GM18507 (cell line): ENCODE data around the gene CASP12.

Source experiments
- DNase-seq: peaks from one replicate; pipeline ENCODE4 v3.0.0; 2011; ENCODE audit warnings: low read depth; ENCODE audit not compliant: insufficient read length; ENCODE audit errors: extremely low spot score
- FAIRE-seq: peaks from 2 replicates; lab custom pipeline; 2011; peaks lifted over from hg19 to GRCh38; lab: Jason Lieb, UNC

CASP12 gene

DNA sequence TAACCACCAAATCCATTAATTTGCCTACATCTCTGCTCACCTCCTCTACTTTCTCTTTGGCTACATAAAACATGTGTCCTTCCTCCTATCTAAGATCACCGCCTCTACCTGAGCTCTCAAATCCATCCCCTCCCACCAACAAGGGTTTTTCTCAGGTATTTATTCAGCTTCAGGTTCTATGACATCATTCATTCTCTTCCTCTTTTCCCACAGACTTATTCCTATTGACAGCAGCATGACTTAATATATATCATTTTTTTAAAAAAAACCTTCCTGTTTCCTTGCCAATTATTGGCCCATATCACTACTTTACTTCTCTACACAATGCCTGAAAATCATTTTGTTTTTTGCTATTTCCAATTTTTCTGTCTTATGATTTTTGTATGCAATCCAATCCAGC is 4.4 kb downstream of the CASP12 start:
- FAIRE-seq (no peak), DNase-seq (no peak)

DNA sequence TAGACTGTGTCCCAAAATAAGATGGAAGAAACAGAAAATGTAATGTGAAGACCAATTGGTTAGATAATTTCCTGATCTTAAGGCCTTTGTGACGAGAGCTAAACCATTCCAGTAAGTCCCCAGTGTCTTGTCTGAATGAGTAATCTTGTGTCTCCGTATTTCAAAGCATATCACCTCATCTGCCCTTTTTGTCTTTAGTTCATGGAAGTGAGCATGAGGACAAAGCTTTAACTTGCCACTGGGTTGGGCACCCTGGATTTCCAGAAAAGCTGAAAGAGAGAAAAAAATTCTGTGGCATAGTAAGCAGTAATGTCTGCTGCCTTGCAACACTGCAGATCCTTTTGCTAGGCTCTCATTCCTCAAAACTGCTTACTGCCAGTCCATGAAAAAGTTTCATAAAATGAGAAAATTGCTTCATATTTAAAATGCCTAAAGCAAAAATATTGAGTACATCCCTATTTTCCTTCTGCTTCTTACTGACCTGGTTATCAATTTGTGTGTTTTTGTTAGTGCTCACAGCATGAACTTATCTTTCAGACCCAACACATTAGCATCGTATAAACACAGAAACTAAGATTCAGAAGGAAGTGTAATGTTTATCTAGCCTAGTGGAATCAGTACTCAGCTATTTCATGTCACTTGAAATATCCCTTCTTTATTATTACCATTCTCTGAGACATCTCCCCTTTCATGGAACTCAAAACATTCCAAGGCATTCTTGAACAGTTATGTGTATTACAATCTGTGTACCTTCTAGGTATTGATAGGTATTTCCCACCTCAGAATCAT is 5.3 kb downstream of the CASP12 start:
- DNase-seq (no peak), FAIRE-seq (no peak)

DNA sequence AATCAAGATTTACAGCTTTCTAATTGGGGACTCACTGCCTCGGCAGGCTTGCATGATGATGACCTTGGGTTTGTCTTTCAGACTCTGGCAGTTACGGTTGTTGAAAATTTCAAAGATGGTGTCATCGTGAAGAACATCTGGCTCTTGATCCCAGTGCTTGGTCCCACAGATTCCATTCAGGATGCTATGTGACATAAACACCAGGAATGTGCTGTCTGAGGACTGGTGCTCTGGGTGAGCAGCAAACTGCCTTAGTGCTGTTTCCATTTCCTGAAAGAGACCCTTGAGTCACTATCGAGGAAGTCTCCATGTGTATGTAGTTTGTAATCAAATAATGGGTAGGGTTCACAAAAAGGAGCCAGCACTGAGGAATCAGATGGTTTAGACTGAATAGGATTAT is 7.1 kb downstream of the CASP12 start:
- no peak for FAIRE-seq

DNA sequence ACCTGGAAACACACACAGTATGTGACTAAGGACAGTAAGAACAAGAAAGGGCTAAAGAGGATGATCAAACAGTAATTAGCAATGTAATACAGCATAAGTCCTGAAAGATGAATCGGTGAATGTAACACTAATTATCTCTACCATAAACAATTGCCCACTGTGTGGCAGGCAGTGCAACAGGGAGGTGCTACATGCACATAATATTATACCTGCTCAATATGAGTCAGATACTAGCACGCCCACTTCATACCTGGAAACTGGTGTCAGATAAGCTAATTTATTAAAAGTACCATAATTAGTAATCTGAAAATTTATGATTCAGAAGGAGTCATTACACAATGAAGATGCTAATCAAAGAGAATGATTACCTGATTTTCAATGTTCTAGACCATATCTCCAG is 14.9 kb downstream of the CASP12 start:
- no peak for FAIRE-seq

More for the DNA sequence above, 7.1 kb downstream of the CASP12 start:
- DNase-seq = no peak

DNA sequence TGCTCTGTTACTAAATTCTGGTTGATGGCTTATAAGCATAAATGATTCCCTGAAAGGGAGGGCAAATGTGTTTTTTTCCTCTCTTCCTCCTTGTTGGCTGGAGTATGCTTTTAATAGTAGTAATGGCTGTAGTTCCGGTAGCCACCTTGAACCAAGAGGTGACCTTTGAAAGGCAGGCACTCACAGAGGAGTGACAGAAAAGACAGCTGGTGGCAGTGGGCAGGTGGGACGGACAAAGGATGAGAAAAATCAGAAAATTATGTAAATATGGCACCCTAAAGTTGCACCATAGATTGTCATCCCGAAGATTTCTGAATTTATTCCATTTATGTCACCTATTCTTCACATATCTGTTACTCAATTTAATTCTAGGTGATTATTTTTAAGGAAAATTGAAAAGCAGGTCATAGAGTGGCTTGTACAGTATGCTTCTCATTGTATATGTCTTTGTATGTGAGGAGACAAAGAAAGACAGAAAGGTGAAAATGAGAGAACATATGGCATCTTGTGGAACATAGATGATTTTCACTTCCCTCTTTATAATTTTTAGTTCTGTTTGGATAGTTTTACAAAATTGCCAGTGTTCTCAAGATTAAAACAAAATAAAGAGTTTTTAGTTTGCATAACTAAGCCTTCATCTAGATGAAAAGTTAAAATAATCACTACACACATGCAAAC is 17.0 kb downstream of the CASP12 start:
- peak; percentile 47 for FAIRE-seq
- DNase-seq = no peak

More for the DNA sequence above, 14.9 kb downstream of the CASP12 start:
- no peak for DNase-seq

DNA sequence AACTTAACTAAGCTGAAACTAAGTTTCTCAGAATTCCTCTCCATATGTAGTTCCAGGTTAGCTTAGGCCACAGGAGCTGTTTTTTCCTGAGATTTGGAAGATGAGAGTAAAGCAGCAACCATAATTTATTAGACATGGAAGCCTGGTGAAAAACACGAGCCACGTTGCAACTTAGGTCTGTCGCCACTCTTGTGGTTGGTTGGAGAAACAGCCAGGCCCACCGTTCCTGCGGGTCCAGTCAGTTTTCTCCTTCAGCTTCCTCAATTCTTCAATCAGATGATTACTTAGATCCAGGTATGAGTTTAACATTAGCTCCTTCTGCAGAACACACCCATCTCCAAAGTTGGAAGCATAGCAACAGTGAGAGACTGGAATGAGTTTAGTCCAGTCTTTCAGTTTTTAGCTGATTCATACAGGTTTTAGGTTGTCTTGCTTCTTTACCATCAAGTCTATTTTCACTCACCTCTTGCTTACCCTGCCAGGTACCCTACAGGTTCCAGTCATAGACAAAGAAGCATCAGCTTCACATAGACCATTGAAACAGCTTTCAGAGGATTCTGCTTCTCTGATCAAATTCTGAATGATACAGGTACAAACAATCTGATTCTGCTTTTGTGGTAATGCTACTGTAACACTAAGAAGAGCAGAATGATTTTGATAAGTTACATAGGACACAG is 18.6 kb downstream of the CASP12 start:
- FAIRE-seq = no peak

DNA sequence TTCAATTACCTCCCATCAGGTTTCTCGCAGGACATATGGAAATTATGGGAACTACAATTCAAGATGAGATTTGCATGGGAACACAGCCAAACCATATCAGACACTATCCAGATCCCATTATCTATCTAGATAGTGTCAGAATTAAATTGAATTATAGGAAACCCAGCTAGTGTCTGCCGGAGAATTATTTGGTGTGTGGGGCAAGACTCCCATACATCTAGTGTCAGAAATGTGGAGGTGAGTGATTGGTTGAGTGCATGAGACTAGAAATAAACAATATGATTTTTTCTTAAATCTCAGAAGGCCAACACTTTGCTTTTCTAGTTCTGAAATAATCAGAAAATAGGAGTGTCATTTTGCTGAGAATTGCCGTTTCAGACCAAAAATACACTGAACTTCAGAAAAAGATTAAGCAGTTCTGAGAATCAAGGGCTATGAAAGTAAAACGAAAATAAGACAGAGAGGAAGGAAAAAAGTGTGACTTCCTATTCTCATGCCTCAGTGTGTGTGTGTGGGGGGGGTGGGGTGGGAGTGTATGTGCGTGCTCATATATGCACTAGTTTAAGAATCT is 21.3 kb downstream of the CASP12 start:
- DNase-seq = no peak
- FAIRE-seq = peak; percentile 49

More for the DNA sequence above, 18.6 kb downstream of the CASP12 start:
- no peak for DNase-seq

DNA sequence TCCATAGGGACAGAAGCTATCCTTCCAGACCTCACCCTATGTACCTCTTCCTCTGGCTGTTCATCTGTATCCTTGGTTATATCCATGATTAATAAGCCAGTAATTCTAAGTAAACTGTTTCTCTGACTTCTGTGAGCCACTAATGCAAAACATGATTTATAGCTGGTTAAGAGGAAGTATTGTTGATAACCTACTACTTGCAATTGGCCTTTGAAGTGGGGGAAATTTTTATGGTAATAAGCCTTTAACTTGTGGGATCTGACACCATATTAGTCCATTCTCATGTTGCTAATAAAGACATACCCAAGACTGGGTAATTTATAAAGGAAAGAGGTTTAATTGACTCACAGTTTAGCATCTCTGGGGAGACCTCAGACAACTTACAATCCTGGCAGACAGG is 21.9 kb downstream of the CASP12 start:
- DNase-seq (no peak), FAIRE-seq (no peak)

DNA sequence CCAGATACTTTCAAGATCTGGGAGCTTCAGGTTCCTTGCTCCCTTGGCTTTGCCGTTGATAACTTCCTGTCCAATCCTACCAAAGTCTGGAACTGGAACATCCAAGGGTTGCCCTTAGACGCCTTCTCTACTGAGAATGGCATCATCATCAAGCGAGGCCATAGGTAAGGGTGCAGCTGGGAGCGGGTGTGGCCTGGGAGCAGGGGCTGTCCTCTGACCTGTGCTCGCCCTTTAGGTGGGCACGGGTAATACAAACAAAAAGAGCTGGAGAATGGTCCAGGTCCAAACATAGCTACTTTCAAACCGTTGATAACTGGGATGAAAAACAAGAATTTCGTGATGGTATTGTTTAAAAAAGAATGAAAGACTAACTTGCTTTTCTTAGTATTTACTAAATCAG is 25.0 kb downstream of the CASP12 start:
- no peak for DNase-seq
- FAIRE-seq = no peak

DNA sequence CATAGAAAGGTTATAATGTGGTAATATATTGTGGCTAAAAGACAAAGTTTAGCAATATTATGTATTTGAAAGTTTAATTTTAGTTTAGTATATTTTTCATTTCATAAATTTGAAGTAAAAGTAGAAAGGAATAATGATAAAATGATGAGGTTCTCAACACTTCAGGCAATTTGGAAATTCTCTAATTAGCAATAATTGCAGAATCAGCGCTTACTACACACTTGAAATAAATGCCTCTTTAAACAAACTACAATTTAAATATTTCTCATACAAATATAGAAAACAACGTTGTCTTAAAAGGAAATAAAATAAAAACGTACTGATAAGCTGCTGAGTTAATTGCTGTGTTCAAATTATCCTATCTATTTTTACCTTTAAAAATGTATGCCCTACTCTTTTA is 25.9 kb downstream of the CASP12 start:
- no peak for DNase-seq
- no peak for FAIRE-seq

DNA sequence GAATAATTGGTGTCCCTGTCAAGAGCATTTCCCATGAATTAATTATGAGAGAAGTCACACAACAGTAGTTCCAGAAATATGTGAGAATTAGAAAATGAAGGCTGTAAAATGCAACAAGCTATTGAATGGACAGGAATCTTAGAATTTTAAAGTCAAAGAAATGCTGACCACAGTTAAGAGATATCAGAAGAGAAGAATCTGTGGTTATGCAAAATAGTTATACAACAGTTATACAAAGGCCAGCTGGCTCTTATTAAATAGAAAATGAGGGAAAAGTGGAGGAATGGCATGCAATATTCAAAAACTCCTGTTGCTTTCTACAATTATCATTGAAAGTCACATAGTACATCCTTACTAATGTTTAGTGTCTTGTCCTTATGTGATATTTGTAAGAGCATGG is 27.4 kb downstream of the CASP12 start:
- no peak for FAIRE-seq

DNA sequence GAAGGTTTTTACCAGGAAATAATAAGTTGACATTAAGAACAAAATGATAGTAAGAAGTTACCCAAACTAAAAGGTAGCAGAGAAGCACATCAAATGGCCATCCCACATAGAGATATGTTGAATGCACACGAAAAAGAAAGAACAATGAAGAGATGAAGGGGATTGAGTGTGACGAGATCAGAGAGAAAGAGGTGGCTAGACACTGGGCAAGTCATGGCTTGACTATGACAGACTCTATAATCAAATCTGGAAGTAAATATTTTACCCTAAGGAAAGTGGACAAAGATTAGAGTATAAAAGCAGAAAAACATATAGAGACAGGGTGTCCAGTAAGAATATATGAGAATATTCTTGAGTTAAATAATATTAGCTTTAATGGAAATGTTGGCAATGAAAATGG is 31.4 kb downstream of the CASP12 start:
- DNase-seq (no peak), FAIRE-seq (no peak)

More for the DNA sequence above, 27.4 kb downstream of the CASP12 start:
- DNase-seq = no peak

DNA sequence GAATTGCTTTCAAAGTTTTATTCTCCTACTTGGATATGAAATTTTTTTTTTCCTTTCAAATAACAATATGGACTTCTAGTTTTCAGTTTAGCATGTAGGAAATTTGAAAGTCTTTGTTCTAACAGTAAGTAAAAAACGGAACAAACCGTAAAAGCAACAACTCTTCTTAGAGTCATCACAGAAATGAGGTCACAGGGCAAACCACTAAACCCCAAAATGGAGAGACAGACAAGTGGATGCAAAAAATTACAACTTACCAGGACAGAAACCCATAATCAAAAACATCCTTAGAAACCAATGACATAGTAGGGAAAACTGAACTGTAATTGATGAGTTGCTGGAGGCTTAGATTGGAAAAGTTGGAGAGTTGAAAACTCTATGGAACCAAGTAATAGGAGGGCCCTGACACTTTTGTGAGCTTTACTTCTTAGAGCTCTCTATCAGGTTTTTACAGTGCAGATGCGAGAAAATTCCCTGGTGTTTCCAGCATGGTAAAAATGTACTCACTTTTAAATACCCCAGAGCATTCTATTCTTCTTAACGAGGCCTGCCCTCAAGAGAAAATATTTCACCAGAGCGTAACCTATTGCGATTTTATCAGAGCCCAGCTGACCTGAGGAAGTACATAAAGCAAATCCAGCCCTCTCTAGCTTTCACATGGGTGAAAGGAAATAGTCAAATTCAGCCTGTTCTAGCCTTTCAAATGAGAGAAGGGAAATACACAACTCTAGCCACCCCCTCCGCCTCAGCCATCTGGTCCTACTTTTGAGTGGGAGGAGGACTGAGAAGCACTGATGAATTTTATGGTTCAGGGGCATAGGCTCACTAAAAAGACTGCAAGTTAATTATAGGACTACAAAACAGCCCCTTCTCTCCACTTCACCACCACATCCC is 39.1 kb downstream of the CASP12 start:
- DNase-seq (no peak), FAIRE-seq (no peak)

DNA sequence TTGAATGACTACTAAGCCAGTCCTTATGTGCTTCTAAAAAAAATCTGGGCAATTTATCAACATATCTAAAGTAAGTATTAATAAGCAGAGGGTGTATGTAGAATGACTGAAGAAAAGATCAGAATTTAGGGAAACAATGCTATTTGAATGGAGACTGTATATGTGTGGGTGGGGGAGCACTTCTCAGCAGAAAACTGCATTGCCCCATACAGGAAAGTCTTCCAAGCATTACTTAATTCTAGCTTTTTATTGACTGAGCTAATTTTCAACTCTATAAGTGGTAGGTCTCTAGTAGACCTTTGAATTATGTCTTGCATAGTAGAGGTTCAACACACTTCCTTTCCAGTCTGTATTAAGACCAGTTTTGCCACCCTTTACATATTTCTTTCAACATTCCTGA is 41.7 kb downstream of the CASP12 start:
- FAIRE-seq (no peak), DNase-seq (no peak)

DNA sequence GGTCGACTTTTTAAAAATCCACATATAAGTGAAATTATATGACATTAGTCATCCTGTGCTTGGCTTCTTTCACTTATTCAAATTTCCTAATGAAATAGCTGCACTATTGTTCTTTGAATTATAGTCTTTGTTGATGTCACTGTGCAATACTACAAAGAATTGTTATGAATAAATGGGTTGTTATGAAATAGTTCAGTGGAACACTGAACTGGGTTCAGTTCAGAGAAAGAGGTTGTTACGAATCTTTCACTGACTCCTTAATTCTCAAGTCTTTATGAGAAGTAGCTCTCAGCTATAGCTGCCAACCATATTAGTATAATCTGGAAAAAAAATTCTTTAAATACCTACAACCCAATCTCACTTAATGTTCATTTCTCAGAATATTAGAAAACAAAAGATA is 42.3 kb downstream of the CASP12 start:
- FAIRE-seq = no peak

DNA sequence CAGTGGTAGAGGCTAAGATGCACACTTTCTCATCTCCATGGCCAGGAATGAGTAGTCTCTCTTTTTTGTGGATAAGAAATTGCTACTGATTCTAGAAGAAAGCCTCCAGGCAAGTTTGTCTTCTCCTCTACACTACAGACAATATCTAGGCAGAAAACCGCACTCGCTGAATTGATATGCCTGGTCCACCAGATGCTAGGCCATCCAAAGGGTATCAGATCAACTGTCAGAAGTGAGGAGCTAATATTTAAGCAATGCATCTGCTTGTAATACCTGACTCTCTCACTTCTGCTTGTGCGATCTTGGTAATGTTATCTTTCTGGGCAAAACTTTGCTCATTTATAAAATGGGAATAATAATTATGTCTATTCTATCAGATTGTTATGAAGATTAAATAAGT is 45.0 kb downstream of the CASP12 start:
- no peak for FAIRE-seq

More for the DNA sequence above, 42.3 kb downstream of the CASP12 start:
- no peak for DNase-seq

DNA sequence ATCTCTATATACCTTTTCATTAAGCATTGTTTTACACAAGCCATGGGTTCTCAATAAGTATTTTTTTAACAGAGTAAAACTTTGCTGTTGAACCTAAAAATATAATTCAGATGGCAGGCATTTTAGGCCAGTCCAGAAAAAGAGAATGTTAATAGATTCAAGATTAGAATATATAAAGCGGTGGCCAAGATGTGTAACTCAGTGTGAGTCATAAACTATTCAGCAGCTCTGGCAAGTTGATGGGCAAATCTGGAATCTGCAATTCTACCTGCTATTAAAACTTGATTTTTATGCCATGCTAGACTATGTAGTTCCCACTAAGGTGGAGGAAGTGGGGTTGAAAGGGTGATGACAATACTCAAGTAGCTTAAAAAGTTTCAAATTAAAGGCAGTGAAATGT is 45.4 kb downstream of the CASP12 start:
- FAIRE-seq = no peak
- no peak for DNase-seq

More for the DNA sequence above, 45.0 kb downstream of the CASP12 start:
- DNase-seq = no peak

DNA sequence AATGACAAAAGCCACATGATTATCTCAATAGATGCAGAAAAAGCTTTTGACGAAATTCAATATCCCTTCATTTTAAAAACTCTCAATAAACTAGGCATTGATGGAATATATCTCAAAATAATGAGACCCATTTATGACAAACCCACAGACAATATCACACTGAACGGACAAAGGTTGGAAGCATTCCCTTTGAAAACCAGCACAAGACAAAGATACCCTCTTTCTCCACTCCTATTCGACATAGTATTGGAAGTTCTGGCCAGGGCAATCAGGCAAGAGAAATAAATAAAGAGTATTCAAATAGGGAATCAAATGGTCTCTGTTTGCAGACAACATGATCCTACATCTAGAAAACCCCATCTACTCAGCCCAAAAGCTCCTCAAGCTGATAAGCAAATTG is 52.0 kb downstream of the CASP12 start:
- FAIRE-seq = no peak
- DNase-seq = no peak

DNA sequence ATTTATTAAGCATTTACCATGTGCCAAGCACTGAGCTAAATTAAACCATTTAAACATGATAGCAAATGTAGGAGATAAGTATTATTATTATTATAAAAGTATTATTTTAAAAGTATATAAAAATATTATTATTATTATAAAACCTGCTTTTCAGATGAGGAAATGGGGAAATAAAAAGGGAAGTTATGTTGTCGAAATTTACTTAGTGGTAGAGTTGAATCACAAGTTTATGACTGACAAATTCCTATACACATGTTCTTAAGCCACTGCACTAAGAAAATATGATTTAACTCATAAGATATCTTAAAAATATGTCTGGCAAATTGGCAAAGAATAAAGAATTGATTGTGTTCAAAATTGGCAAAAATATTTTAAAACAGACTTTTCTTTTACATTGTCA is 53.8 kb downstream of the CASP12 start:
- DNase-seq (no peak), FAIRE-seq (no peak)
